Stimulated activated CD4-positive, alpha-beta T cell treated with anti-CD3 and anti-CD28 coated beads, Interleukin-2, amount 100 ng/mL, for 48 hours (primary cell): ENCODE measurements around the gene IFI30.
"Not testable (repeated sequence)": the region's sequence is repeated elsewhere in the genome, so short reads cannot be mapped to it uniquely, and the experiment has no call there.

Experiments
- DNase-seq, 2 donors: peaks; one replicate each; pipeline ENCODE4 v3.0.0-alpha.2; 2020

The IFI30 gene

GRCh38 chr19:18152817-18153555 lies 20.6 kb upstream of the IFI30 start, which contains the start of gene PIK3R2:
PIK3R2 (plus strand) TSS chr19:18153163; CDS start chr19:18155880, 2,717 bp downstream.
- DNase-seq: peak; percentile 100

DNA sequence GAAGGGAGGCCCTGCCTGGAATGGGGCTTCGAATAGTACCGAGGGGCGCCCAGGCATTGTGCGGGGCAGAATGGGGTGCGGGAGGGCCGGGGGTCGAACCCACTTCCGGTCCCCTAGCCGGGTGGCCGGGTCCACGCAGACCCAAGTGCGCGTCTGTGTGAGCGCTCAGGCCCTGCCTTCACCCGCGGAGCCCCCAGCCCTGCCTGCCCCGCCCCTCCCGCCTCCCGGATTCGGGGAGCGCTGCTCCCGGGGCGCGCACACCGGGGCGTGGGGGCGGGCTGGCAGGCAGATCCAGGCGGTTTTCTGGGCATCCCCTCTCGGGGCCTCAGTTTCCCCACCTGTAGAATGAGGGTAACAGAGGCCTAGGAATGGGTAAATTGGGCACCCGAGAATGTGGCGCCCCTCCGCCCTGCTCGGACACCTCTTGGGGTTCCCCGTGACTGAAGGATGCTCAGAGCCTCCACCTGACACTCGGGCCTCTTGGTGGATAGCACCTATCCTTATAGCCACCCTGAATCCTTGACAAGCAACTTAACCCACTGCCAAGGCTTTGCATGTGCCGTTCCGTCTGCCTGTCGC lies 20.0 kb upstream of the IFI30 start:
- DNase-seq: peak in 1 of 2 donors; percentile 21

DNA sequence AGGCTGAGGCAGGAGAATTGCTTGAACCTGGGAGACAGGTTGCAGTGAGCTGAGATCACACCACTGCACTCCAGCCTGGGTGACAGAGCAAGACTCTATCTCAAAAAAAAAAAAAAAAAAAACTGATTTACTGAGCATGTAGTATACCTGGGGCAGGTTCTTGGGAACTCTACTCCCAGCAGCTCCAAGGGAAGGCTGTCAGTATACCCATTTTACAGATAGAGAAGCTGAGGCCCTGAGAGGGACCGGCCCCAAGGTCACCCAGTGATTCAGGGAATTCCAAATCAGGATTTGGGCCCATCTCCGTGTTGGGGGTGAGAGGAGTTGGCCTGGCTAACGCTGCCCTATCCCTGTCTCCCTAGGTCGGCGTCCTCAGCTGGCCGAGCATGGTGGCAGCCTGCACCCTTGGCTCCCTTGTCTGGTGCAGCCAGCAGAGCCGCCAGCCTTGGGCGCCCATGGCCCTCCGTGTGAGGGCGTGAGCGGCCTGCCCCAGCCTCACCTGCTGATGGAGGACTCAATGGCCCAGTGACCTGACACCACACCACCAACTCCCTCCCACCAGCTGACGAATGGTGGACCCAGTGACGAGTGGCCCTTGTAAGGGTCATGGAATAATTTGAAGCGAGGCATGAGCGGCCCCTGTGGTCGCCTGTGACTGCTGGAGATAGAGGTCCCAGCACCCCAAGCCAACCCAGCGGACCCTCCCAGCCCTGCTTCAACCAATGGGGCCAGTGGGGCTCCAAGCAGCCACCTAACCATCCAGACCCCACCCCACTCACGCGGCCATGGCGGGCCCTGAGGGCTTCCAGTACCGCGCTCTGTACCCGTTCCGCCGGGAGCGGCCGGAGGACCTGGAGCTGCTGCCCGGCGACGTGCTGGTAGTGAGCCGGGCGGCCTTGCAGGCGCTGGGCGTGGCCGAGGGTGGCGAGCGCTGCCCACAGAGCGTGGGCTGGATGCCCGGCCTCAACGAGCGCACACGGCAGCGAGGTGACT lies 18.2 kb upstream of the IFI30 start:
- no peak for DNase-seq

DNA sequence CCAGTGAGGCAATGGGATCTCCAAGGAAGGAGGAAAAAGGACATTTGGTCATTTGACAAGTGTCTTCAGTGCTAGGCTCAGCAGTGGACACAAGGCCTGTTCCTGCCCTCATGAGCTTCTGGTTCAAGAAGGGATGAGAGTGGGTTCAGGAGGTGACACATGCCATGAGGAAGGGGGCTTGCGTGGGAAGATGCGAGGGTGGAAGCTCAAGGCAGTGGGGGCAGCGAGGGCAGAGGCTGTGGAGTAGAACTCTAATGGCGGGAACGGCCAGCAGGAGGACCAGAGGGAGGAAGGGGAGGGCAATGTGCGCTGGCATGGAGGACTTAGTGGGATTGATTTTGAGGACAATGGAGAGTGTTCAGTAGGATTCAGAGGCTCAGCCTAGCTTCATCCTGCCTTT lies 17.3 kb upstream of the IFI30 start:
- no peak for DNase-seq

DNA sequence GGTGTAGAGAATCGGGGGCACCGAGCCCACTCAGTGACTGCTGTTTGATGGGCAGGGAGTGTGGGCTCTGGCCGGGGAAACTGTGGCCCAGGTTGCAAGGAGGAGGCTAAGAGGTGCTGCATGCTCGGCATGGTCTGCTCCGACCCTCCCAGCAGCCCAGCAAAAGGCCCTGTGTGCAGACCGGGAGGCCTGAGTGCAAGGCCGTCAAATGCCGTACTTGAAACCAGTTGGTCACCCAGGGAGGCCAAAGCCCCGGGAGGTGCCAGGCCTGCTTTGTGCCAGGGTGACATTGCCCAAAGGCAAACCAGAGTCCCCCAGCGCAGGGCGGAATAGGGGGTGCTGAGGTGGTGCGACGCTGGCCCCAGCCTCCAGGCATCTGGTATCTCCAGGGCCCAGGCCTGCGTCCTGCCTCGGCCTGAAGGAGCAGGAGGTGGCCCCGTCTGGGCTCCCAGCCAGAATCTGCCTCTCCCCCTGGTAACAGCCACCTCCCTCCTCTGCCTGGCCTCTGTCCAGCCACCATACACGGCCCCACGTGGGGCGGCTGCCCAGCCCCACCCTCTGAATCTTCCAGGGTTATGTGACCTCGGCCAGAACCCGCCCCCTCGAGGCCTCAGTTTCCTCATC lies 16.7 kb upstream of the IFI30 start:
- DNase-seq: no peak

DNA sequence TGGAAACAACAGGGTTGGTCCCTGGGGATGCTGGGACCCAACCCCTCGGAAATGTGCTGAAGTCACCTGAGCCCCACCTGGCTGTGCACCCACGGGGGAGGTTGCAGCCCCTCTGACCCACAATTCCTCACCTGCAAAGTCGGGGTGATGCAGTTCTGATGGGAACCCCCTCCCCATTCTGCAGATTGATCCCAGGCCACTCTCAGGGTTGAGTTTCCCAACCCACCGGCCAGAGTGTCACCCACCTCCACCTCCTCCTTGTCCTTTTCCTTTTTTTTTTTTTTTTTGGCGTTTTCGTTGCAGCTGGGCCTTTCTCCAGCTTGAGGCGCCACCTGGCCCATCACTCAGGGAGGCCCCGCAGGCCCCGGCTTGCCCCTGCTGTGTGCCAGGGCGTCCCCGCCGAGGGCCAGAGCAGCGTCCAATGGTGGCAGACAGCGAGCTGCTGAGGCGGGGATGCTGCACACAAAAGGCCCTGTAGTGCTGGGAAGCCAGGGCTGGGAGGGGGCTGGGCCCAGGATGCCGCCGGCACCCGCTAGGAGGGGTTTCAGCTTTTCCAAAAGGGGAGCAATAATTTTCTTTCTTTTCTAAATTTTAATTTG lies 16.0 kb upstream of the IFI30 start:
- DNase-seq: no peak

DNA sequence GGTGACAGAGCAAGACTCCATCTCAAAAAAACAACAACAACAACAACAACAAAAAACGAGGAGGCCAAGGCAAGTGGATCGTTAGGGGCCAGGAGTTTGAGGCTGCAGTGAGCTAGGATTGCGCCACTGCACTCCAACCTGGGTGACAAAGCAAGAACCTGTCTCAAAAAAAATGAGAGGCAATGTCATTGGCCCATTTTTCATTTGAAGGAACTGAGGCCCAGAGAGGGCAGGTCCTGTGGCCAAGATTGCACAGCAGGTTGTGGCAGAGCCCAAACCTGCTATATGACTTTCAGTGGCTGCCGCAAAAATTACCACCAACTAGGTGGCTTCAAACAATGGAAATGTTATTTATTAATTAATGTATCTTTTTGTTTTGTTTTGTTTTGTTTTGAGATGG lies 15.1 kb upstream of the IFI30 start:
- DNase-seq: no peak

GRCh38 chr19:18159059-18159616 lies 14.5 kb upstream of the IFI30 start:
- not testable (repeated sequence) for DNase-seq

DNA sequence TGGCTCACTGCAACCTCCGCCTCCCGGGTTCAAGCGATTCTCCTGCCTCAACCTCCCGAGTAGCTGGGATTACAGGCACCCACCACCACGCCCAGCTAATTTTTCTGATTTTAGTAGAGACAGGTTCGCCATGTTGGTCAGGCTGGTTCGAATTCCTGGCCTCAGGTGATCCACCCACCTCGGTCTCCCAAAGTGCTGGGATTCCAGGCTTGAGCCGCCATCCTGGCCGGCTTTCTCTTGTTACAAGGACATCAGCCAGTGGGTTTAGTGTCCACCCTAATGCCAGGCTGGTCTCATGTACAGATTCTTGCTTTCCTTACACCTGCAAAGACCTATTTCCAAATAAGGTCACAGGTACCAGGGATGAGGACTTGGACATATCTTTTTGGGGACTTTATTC lies 13.8 kb upstream of the IFI30 start:
- no peak for DNase-seq

DNA sequence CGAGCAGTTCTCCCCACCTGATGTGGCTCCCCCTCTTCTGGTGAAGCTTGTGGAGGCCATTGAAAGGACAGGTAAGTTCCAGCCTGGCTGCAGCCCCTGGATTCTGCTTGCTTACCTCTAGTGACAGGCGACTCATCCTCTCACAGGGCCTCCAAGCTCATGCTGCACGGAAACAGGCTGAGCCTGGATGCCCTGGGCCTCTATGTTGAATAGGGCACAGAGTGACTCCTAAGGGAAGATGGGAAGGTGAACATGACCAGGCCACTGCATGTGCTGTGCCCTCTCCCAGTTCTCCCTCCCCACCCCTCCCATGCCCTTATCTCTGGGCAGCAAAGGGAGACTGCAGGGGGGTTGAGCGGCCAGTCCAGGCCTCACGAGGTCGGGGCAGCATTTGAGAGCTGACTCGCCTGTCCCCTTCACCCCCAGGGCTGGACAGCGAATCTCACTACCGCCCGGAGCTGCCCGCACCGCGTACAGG lies 13.1 kb upstream of the IFI30 start:
- no peak for DNase-seq

DNA sequence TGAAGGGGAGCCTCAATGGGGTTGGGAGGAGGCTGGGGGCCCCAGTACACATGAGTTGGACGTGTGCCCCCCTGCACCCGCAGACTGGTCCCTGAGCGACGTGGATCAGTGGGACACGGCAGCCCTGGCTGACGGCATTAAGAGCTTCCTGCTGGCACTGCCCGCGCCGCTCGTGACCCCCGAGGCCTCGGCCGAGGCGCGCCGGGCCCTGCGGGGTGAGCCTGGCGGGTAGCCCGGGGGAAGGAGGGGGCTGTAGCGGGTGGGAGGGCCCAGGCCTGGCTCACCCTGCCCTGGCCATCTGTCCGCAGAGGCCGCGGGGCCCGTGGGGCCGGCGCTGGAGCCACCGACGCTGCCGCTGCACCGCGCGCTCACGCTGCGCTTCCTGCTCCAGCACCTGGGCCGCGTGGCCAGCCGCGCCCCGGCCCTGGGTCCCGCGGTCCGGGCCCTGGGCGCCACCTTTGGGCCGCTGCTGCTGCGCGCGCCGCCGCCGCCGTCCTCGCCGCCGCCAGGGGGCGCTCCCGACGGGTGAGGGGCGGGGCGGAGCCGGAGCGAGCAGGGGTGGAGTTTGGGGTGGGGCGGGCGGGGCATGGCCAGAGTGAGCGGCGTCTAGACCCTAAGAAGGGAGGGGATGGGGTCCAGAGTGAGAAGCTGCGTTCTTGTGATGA lies 12.5 kb upstream of the IFI30 start:
- DNase-seq: peak; percentile 80 to 89

- DNase-seq: no peak
Measured at GRCh38 chr19:18161636-18162002, 12.0 kb upstream of the IFI30 start.

DNA sequence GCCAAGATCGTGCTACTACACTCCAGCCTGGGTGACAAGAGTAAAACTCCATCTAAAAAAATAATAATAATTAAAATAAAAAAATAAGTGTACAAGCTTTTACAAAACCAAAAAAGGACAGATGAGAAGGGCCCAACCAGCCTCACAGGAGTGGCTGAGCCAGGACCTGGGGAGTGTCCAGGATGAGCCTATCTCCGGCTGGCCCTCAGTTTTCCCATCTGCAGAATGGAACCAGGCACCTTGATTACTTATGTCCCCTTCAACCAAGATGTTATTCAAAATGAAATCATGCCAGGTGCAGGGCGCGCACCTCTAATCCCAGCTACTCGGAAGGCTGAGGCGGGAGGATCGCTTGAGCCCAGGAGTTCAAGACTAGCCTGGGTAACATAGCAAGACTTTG lies 9.5 kb upstream of the IFI30 start:
- no peak for DNase-seq

GRCh38 chr19:18165794-18166544 lies 7.6 kb upstream of the IFI30 start:
- no peak for DNase-seq

DNA sequence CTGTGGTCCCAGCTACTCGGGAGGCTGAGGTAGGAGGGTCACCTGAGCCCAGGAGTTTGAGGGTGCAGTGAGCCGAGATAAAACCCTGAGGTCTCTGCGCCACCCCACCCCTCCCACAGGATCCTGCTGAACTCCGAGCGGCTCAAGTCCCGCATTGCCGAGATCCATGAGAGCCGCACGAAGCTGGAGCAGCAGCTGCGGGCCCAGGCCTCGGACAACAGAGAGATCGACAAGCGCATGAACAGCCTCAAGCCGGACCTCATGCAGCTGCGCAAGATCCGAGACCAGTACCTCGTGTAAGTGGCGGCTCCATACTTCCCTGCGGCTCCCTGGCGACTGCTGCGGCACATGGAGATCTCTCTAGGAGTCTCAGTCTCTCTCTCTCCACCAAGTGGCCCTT lies 6.6 kb upstream of the IFI30 start:
- no peak for DNase-seq

GRCh38 chr19:18167975-18168645 lies 5.5 kb upstream of the IFI30 start:
- DNase-seq: peak; percentile 54 to 60

DNA sequence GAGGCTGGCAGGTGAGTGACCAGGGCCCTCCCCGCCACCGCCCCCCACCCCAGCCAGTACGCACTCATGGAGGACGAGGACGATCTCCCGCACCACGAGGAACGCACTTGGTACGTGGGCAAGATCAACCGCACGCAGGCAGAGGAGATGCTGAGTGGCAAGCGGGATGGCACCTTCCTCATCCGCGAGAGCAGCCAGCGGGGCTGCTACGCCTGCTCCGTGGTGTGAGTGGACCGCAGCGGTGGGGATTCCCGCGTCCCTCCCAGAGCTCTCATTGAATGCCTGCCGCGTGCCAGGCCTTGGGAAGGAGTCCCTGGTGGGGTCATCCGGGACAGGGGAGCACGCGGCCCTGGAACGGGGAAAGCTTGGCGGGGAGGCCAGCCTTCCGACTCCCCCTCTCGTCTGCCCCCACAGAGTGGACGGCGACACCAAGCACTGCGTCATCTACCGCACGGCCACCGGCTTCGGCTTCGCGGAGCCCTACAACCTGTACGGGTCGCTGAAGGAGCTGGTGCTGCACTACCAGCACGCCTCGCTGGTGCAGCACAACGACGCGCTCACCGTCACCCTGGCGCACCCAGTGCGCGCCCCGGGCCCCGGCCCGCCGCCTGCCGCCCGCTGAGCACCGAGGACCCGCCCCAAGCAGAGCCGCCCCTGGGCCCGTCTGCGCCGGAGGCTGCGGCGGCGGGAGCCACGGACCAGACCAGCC lies 4.8 kb upstream of the IFI30 start:
- DNase-seq: no peak

DNA sequence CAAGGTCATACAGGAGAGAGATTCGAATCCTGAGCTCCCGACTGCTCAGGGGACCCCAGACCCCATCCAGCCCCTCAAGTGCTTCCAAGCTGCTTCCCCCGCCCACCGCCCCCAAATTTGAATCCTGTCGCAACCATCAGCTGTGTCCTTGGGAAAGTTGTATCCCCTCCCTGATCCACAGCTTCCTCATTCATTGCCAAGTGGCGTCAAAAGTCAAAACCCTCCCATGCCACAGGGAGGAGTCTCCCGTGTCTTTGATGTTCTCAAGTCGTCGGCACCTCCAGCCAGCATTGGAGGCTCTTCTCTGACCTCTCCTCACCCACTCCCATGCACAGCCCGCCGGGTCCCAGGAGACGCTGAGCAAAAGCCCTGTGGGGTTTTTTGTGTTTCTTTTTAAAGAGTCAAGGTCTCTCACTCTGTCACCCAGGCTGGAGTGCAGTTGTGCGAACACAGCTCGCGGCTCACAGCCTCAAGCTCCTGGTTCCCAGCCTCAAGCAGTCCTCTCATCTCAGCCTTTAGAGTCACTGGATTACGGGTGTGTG lies 2.8 kb upstream of the IFI30 start:
- DNase-seq: no peak

GRCh38 chr19:18171605-18172327 lies 1.8 kb upstream of the IFI30 start:
- DNase-seq: no peak
